GM23338 (cell line): ENCODE results near the gene MYLK. TPM values are rescaled to one million over a fixed set of nuclear protein-coding genes. Genes with fewer than 3 reads are reported as not detected.

ENCODE experiments used
- ATAC-seq: fragments of 200-7000 bp; cut with Tn5 transposase; 3 replicates; pipeline ENCODE4 v1.9.1; 2020
- DNase-seq: peaks from one replicate; pipeline ENCODE4 v3.0.0-alpha.2; 2015; ENCODE audit warnings: low spot score
- H2AFZ ChIP-seq: fragments of 200-600 bp; sonication (generic); 2 replicates; pipeline ENCODE4 v1.8.0; 2016; ENCODE audit warnings: antibody characterized with exemption, mild to moderate bottlenecking, moderate library complexity
- H3F3A ChIP-seq: fragments of 200-600 bp; sonication (generic); replicated peaks from 2 replicates; pipeline ENCODE4 v1.8.0; 2017; ENCODE audit warnings: antibody characterized with exemption, mixed run types, low read depth
- H3K27ac ChIP-seq: fragments of 200-600 bp; sonication (generic); 2 replicates; pipeline ENCODE4 v1.6.1; 2016; ENCODE audit warnings: low read depth
- H3K27me3 ChIP-seq: fragments of 200-600 bp; sonication (generic); 2 replicates; pipeline ENCODE4 v1.8.0; 2016; ENCODE audit warnings: mild to moderate bottlenecking, mixed run types, moderate library complexity; ENCODE audit not compliant: insufficient read depth
- H3K36me3 ChIP-seq: fragments of 200-600 bp; sonication (generic); 2 replicates; pipeline ENCODE4 v1.8.0; 2016; ENCODE audit warnings: mild to moderate bottlenecking; ENCODE audit not compliant: insufficient read depth
- H3K4me1 ChIP-seq: fragments of 200-600 bp; sonication (generic); 2 replicates; pipeline ENCODE4 v1.8.0; 2016; ENCODE audit warnings: mild to moderate bottlenecking, moderate library complexity; ENCODE audit not compliant: insufficient read depth
- H3K4me2 ChIP-seq: fragments of 200-600 bp; sonication (generic); 2 replicates; pipeline ENCODE4 v1.7.1; 2017; ENCODE audit warnings: mixed run types
- H3K4me3 ChIP-seq: fragments of 200-600 bp; sonication (generic); 2 replicates; pipeline ENCODE4 v1.6.1; 2016; ENCODE audit warnings: mixed run types
- H3K79me2 ChIP-seq: fragments of 200-600 bp; sonication (generic); replicated peaks from 2 replicates; pipeline ENCODE4 v1.8.0; 2017; ENCODE audit warnings: mild to moderate bottlenecking; ENCODE audit not compliant: insufficient read depth
- H3K9me2 ChIP-seq: fragments of 200-600 bp; sonication (generic); 2 replicates; pipeline ENCODE4 v1.8.0; 2017; ENCODE audit not compliant: insufficient read depth
- H4K20me1 ChIP-seq: fragments of 200-600 bp; sonication (generic); replicated peaks from 2 replicates; pipeline ENCODE4 v1.8.0; 2017; ENCODE audit warnings: mild to moderate bottlenecking; ENCODE audit not compliant: insufficient read depth
- H3K27ac Mint-ChIP-seq: 2 replicates; pipeline ENCODE4 v1.8.0; 2020; ENCODE audit warnings: inconsistent platforms, mild to moderate bottlenecking, moderate library complexity, mixed read lengths
- H3K27me3 Mint-ChIP-seq: 3 replicates; pipeline ENCODE4 v1.8.0; 2022; ENCODE audit warnings: low read depth, mild to moderate bottlenecking, moderate library complexity, mixed read lengths, inconsistent platforms; ENCODE audit not compliant: insufficient read depth, poor library complexity
- H3K36me3 Mint-ChIP-seq: 3 replicates; pipeline ENCODE4 v1.8.0; 2021; ENCODE audit warnings: low read depth, mild to moderate bottlenecking, inconsistent platforms, moderate library complexity, mixed read lengths
- H3K4me1 Mint-ChIP-seq: 3 replicates; pipeline ENCODE4 v1.8.0; 2020; ENCODE audit warnings: mild to moderate bottlenecking, inconsistent platforms, mixed read lengths
- H3K4me3 Mint-ChIP-seq: 3 replicates; pipeline ENCODE4 v1.8.0; 2021; ENCODE audit warnings: moderate library complexity, mild to moderate bottlenecking, inconsistent platforms, mixed read lengths
- H3K9me3 Mint-ChIP-seq: 3 replicates; pipeline ENCODE4 v1.8.0; 2020; ENCODE audit warnings: moderate library complexity, mild to moderate bottlenecking, inconsistent platforms, mixed read lengths
- CREB1 ChIP-seq: fragments of 250-450 bp; sonication (Bioruptor Pico); IDR thresholded peaks from 2 replicates; pipeline ENCODE4 v1.5.0; 2020; ENCODE audit warnings: low read depth, mild to moderate bottlenecking, moderate library complexity
- CTCF ChIP-seq, 2 experiments: fragments of 200-600 bp in 1 of 2; sonication (generic) in 1 of 2; conservative IDR thresholded peaks; 2 replicates each; pipeline versions ENCODE4 v1.5.1 to v1.6.1; 2016 to 2017; ENCODE audit warnings: antibody characterized with exemption in 2 of 2, low read depth in 2 of 2, mild to moderate bottlenecking in 2 of 2, moderate library complexity in 1 of 2
- EZH2 ChIP-seq: fragments of 200-600 bp; sonication (generic); IDR thresholded peaks from one replicate; pipeline ENCODE4 v1.8.0; 2017; ENCODE audit warnings: antibody characterized with exemption, mild to moderate bottlenecking, low read depth; ENCODE audit not compliant: unreplicated experiment
- EZH2phosphoT487 ChIP-seq: fragments of 200-600 bp; sonication (generic); IDR thresholded peaks from one replicate; pipeline ENCODE4 v1.8.1; 2018; ENCODE audit warnings: antibody characterized with exemption; ENCODE audit not compliant: unreplicated experiment
- JUNB ChIP-seq: IDR thresholded peaks from one replicate; pipeline ENCODE4 v1.6.1; 2016; ENCODE audit warnings: antibody characterized with exemption; ENCODE audit not compliant: unreplicated experiment
- NANOG ChIP-seq: IDR thresholded peaks from 2 replicates; pipeline ENCODE4 v1.6.1; 2016; ENCODE audit warnings: antibody characterized with exemption, borderline replicate concordance
- POLR2AphosphoS5 ChIP-seq: IDR thresholded peaks from 2 replicates; pipeline ENCODE4 v1.6.1; 2016; ENCODE audit warnings: antibody characterized with exemption, low read depth
- REST ChIP-seq: IDR thresholded peaks from one replicate; pipeline ENCODE4 v1.6.1; 2018; ENCODE audit warnings: antibody characterized with exemption; ENCODE audit not compliant: unreplicated experiment
- ZNF114 ChIP-seq: fragments of 250-450 bp; sonication (Bioruptor Pico); IDR thresholded peaks from 2 replicates; pipeline ENCODE4 v1.5.0; 2020; ENCODE audit warnings: mild to moderate bottlenecking, moderate library complexity
- ZNF331 ChIP-seq: fragments of 250-450 bp; sonication (Bioruptor Pico); IDR thresholded peaks from 2 replicates; pipeline ENCODE4 v1.5.0; 2020; ENCODE audit warnings: low read depth, mild to moderate bottlenecking, moderate library complexity
- polyA plus RNA-seq: library from polyadenylated mRNA; unstranded; fragments of >200 nt; fragmentation: Nextera tagmentation; extraction: Ambion mirVana; gene quantifications from 2 replicates; pipeline ENCODE4 v1.2.1, GENCODE V29; 2016
- total RNA-seq: library from RNA; depleted of rRNA; stranded (reverse); fragments of >200 nt; shearing (Covaris generic); gene quantifications from 2 replicates; pipeline ENCODE4 v1.2.3, GENCODE V29; 2014
- TF ChIP-seq, protein P1 (sequence below): IDR thresholded peaks from 2 replicates; pipeline ENCODE4 v1.6.1; 2016; ENCODE audit warnings: antibody characterized with exemption

The MYLK gene
- total and polyA plus RNA-seq, 2 experiments from 2014 or later: 11.5 to 17.9 TPM

- no peaks in the 10 kb centered on the region for H3K79me2 ChIP-seq
These were observed 255.0 kb downstream of the MYLK start for GRCh38 chr3:123628996-123629746.

More at GRCh38 chr3:123628996-123629746, 255.0 kb downstream of the MYLK start:
- no peak overlapping the region for H3K4me3 ChIP-seq
- no peaks in the 10 kb centered on the region for H4K20me1 ChIP-seq
- H3K36me3 ChIP-seq: no peaks in the 10 kb centered on the region
- Mint-ChIP-seq H3K9me3 (no peaks in the 10 kb centered on the region; the same call in 2 of the 3 replicates), H3K36me3 (peaks cover 3% of the 10 kb centered on the region; the same call in 2 of the 3 replicates), H3K4me1 (peaks cover 24% of the 10 kb centered on the region), H3K27ac (no peak overlapping the region), H3K4me3 (no peak overlapping the region), H3K27me3 (peaks cover 4% of the 10 kb centered on the region)
- H3K27me3 ChIP-seq: no peaks in the 10 kb centered on the region
- H2AFZ ChIP-seq: no peak overlapping the region
- no peak overlapping the region for H3K27ac ChIP-seq
- no peak for ATAC-seq
- DNase-seq: no peak
- no peak overlapping the region for H3K4me2 ChIP-seq
- no peak for TF ChIP-seq EZH2
- TF ChIP-seq CREB1: no peak
- no peak for TF ChIP-seq CTCF (conservative IDR thresholded peaks at IDR 0.05; ENCODE audit: low read depth in 2 of 2)
- TF ChIP-seq POLR2AphosphoS5: no peak
- no peak for TF ChIP-seq REST
- no peak for TF ChIP-seq EZH2phosphoT487
- TF ChIP-seq, protein P1, sequence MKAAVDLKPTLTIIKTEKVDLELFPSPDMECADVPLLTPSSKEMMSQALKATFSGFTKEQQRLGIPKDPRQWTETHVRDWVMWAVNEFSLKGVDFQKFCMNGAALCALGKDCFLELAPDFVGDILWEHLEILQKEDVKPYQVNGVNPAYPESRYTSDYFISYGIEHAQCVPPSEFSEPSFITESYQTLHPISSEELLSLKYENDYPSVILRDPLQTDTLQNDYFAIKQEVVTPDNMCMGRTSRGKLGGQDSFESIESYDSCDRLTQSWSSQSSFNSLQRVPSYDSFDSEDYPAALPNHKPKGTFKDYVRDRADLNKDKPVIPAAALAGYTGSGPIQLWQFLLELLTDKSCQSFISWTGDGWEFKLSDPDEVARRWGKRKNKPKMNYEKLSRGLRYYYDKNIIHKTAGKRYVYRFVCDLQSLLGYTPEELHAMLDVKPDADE: no peak
- TF ChIP-seq ZNF114 (CRISPR knock-in tag): no peak
- no peak for TF ChIP-seq NANOG
- no peak for TF ChIP-seq ZNF331 (CRISPR knock-in tag)
- TF ChIP-seq JUNB: no peak
- no peaks in the 10 kb centered on the region for H3K9me2 ChIP-seq
- H3F3A ChIP-seq: no peaks in the 10 kb centered on the region; the same call in 1 of the 2 replicates
- H3K4me1 ChIP-seq: peaks cover 19% of the 10 kb centered on the region
